Measurements from ENCODE around the gene NES. TPM values are rescaled to one million over a fixed set of nuclear protein-coding genes. Genes with fewer than 3 reads are reported as not detected.

The NES gene
- total and polyA plus RNA-seq, 11 donors, result 59.7 to 499 (median 158) TPM

GRCh38 chr1:156624814-156625435 is 52.3 kb downstream of the NES start:
- no peak for DNase-seq
- 1 to 6% (median 2%) methylated on average over 29 to 55 of the region's 55 CpGs for WGBS, 4 donors
- no peaks in the 10 kb centered on the region for H3K36me3 ChIP-seq
- H3K4me3 ChIP-seq, result peak overlapping the region; percentile 26 to 59 (median 50)
- H3K9me3 ChIP-seq, result no peaks in the 10 kb centered on the region
- intact Hi-C loops (cut with DNase I), result loop anchor here in 7 of 10 donors (1.0 to 10.0 kb wide), 6 partner anchors 32 to 102 kb away; partner anchors contain the start of genes ISG20L2 (in 2 of the 7), METTL25B (in 2 of the 7) and NES (in 1 of the 7)
- peaks cover 3 to 61% (median 45%) of the 10 kb centered on the region in 9 donors for H3K27me3 ChIP-seq
- no peak for TF ChIP-seq CTCF (IDR thresholded peaks at IDR 0.05)
- no peak for TF ChIP-seq POLR2A (IDR thresholded peaks at IDR 0.05)
- peak in 2 of 4 donors; percentile 4 to 23 for ATAC-seq
- peak overlapping the region in 11 of 12 donors; percentile 2 to 81 (median 59) for H3K27ac ChIP-seq
- H3K4me1 ChIP-seq, result peaks cover 5 to 36% (median 23%) of the 10 kb centered on the region in 12 donors

GRCh38 chr1:156623946-156624813 is 53.0 kb downstream of the NES start:
- H3K27ac ChIP-seq, result peak overlapping the region in 11 of 12 donors; percentile 2 to 81 (median 59)
- peaks cover 3 to 54% (median 49%) of the 10 kb centered on the region in 9 donors for H3K27me3 ChIP-seq
- DNase-seq (peak; percentile 49 to 77 (median 70)), ATAC-seq (peak; percentile 20 to 82 (median 78))
- no peaks in the 10 kb centered on the region for H3K36me3 ChIP-seq
- WGBS, 4 donors, result 1 to 2% (median 1%) methylated on average over 58 to 87 of the region's 87 CpGs
- TF ChIP-seq CTCF (IDR thresholded peaks at IDR 0.05), result peak in 9 of 12 donors; percentile 3 to 53 (median 35)
- no peak for TF ChIP-seq POLR2A (IDR thresholded peaks at IDR 0.05)
- peak overlapping the region; percentile 26 to 59 (median 50) for H3K4me3 ChIP-seq
- no peaks in the 10 kb centered on the region for H3K9me3 ChIP-seq
- intact Hi-C loops (cut with DNase I), result loop anchor here in 3 of 10 donors (2.0 to 10.0 kb wide), 3 partner anchors 33 to 101 kb away; partner anchors contain the start of genes ISG20L2 (in 1 of the 3) and METTL25B (in 1 of the 3)
- H3K4me1 ChIP-seq, result peaks cover 5 to 36% (median 23%) of the 10 kb centered on the region in 12 donors

- ATAC-seq (no peak), DNase-seq (no peak)
- no peak for TF ChIP-seq POLR2A (IDR thresholded peaks at IDR 0.05)
- TF ChIP-seq CTCF (IDR thresholded peaks at IDR 0.05), result no peak
- H3K27ac ChIP-seq, result no peak overlapping the region
- peaks cover 5 to 36% (median 23%) of the 10 kb centered on the region in 12 donors for H3K4me1 ChIP-seq
- no peak overlapping the region for H3K4me3 ChIP-seq
- intact Hi-C loops (cut with DNase I), result loop anchor here in 1 of 10 donors (10.0 kb wide), 1 partner anchor 102 kb away; the partner anchor contains the start of genes ISG20L2 and METTL25B
- no peaks in the 10 kb centered on the region for H3K9me3 ChIP-seq
- H3K27me3 ChIP-seq, result peaks cover 3 to 54% (median 44%) of the 10 kb centered on the region in 9 donors
- no peaks in the 10 kb centered on the region for H3K36me3 ChIP-seq
- WGBS, 4 donors, result 80 to 91% (median 85%) methylated on average over 6 of the region's 6 CpGs
Observed at GRCh38 chr1:156622581-156623297, 54.5 kb downstream of the NES start.

Data from heart left ventricle (tissue), 16 donors.